ENCODE data around the gene TSPYL2. TPM values are rescaled to one million over a fixed set of nuclear protein-coding genes. Genes with fewer than 3 reads are reported as not detected.

TSPYL2 gene
- total RNA-seq, 3 donors from 2014 or later (not counting 1 experiment from before 2014, with no cell fraction given): 103 to 318 (median 139) TPM

- no peaks in the 10 kb centered on the region for H3K36me3 Mint-ChIP-seq
- peaks cover 21% of the 10 kb centered on the region for H3K4me1 ChIP-seq (ENCODE audit: control insufficient read depth, insufficient read depth, low read length)
- H3K36me3 ChIP-seq (ENCODE audit: control insufficient read depth, insufficient read depth, low read length): peaks cover 8% of the 10 kb centered on the region
- H3K9me3 Mint-ChIP-seq: no peaks in the 10 kb centered on the region
- WGBS (ENCODE audit: insufficient coverage): 80% methylated on average over 1 of the region's 2 CpGs
- H3K27me3 ChIP-seq (ENCODE audit: control insufficient read depth, insufficient read depth, low read length): no peaks in the 10 kb centered on the region
- no peak for DNase-seq
- intact Hi-C loops (cut with micrococcal nuclease): loop anchor here (1.0 to 10.0 kb wide), 3 partner anchors 19 to 595 kb away; partner anchors contain the start of genes HUWE1 and KDM5C
- no peak overlapping the region for H3K4me3 ChIP-seq (ENCODE audit: low read length)
- H3K27me3 Mint-ChIP-seq (ENCODE audit: low read depth in 2 of 2): no peaks in the 10 kb centered on the region
- peaks cover 15 to 30% of the 10 kb centered on the region in 2 donors for H3K4me1 Mint-ChIP-seq
- no peak for ATAC-seq
- no peak overlapping the region for H3K27ac ChIP-seq (ENCODE audit: low read length)
- no peak overlapping the region for H3K4me3 Mint-ChIP-seq
- H3K27ac Mint-ChIP-seq: no peak overlapping the region
- no peak for TF ChIP-seq CTCF (IDR thresholded peaks at IDR 0.05)
- H3K9me3 ChIP-seq (ENCODE audit: control insufficient read depth, insufficient read depth, low read length): no peaks in the 10 kb centered on the region
Observed at GRCh38 chrX:53089925-53090324, 7.8 kb downstream of the TSPYL2 start.

GRCh38 chrX:53091354-53091753 lies 9.2 kb downstream of the TSPYL2 start:
- no peak overlapping the region for H3K4me3 Mint-ChIP-seq
- Histone ChIP-seq H3K4me1 (ENCODE audit: control insufficient read depth, insufficient read depth, low read length) (peaks cover 21% of the 10 kb centered on the region), H3K9me3 (ENCODE audit: control insufficient read depth, insufficient read depth, low read length) (no peaks in the 10 kb centered on the region), H3K36me3 (ENCODE audit: control insufficient read depth, insufficient read depth, low read length) (peaks cover 3% of the 10 kb centered on the region), H3K4me3 (ENCODE audit: low read length) (no peak overlapping the region), H3K27ac (ENCODE audit: low read length) (no peak overlapping the region), H3K27me3 (ENCODE audit: control insufficient read depth, insufficient read depth, low read length) (no peaks in the 10 kb centered on the region)
- H3K27ac Mint-ChIP-seq: no peak overlapping the region
- ATAC-seq: no peak
- intact Hi-C loops (cut with micrococcal nuclease): no loop called here
- H3K4me1 Mint-ChIP-seq: peaks cover 18 to 27% of the 10 kb centered on the region in 2 donors
- no peak for DNase-seq
- H3K27me3 Mint-ChIP-seq (ENCODE audit: low read depth in 2 of 2): no peaks in the 10 kb centered on the region
- no peaks in the 10 kb centered on the region for H3K36me3 Mint-ChIP-seq
- no peaks in the 10 kb centered on the region for H3K9me3 Mint-ChIP-seq
- TF ChIP-seq CTCF (IDR thresholded peaks at IDR 0.05): no peak
- 88% methylated on average over 2 of the region's 2 CpGs for WGBS (ENCODE audit: insufficient coverage)

DNA sequence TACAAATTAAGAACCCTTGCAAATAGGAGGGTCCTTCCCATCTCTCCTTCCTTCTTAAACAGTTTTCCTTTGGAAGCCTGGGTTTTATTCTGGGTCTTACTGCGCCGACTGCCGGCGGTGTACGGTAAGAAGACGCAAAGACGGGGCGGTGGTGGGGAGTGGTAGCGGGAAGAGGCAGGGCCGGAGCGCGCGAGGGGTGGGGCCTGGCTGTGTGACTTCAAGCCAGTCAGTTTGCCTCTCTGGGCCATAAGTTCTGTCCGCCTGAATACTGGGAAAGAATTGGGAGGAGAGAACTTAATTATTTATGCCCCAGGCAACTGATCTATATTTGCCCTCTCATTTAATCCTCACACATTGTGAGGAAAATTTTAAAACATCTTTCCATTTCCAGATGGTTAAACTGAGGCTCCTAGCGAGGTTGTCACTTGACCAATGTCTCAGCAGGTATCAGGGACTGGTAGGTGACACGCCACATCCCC lies 11.0 kb downstream of the TSPYL2 start:
- TF ChIP-seq CTCF (IDR thresholded peaks at IDR 0.05): peak; percentile 46
- DNase-seq (peak; percentile 65 to 87), ATAC-seq (peak; percentile 62 to 79 (median 64))
- intact Hi-C loops (cut with micrococcal nuclease): loop anchor here (1.0 kb wide), 1 partner anchor 22 kb away; no protein-coding TSS in a partner anchor
- H3K27me3 Mint-ChIP-seq (ENCODE audit: low read depth in 2 of 2): no peaks in the 10 kb centered on the region
- H3K9me3 Mint-ChIP-seq: no peaks in the 10 kb centered on the region
- H3K4me3 Mint-ChIP-seq: peak overlapping the region; percentile 87
- H3K27ac Mint-ChIP-seq: peak overlapping the region; percentile 73 to 80
- H3K36me3 Mint-ChIP-seq: no peaks in the 10 kb centered on the region
- H3K4me1 ChIP-seq (ENCODE audit: control insufficient read depth, insufficient read depth, low read length): peaks cover 19% of the 10 kb centered on the region
- peak overlapping the region; percentile 59 for H3K27ac ChIP-seq (ENCODE audit: low read length)
- H3K4me1 Mint-ChIP-seq: peaks cover 17 to 25% of the 10 kb centered on the region in 2 donors
- H3K27me3 ChIP-seq (ENCODE audit: control insufficient read depth, insufficient read depth, low read length): no peaks in the 10 kb centered on the region
- H3K9me3 ChIP-seq (ENCODE audit: control insufficient read depth, insufficient read depth, low read length): no peaks in the 10 kb centered on the region
- peak overlapping the region; percentile 59 for H3K4me3 ChIP-seq (ENCODE audit: low read length)
- H3K36me3 ChIP-seq (ENCODE audit: control insufficient read depth, insufficient read depth, low read length): no peaks in the 10 kb centered on the region
- 0% methylated on average over 14 of the region's 16 CpGs for WGBS (ENCODE audit: insufficient coverage)
